H1 (cell line): ENCODE data around the gene SLC25A36. TPM values are rescaled to one million over a fixed set of nuclear protein-coding genes. Genes with fewer than 3 reads are reported as not detected.

ENCODE experiments used
- ATF2 ChIP-seq: IDR thresholded peaks from 2 replicates; pipeline ENCODE4 v1.6.1; 2012; ENCODE audit warnings: low read length, inconsistent platforms
- CHD7 ChIP-seq: fragments of 300-600 bp; sonication (generic); IDR thresholded peaks from 2 replicates; pipeline ENCODE4 v1.7.1; 2012; ENCODE audit warnings: low read length, moderate library complexity, mild to moderate bottlenecking, inconsistent platforms; ENCODE audit not compliant: insufficient replicate concordance
- JUND ChIP-seq: IDR thresholded peaks from 2 replicates; pipeline ENCODE4 v1.6.1; 2011; ENCODE audit warnings: mild to moderate bottlenecking, improper control_type of control experiment, low read length
- POLR2AphosphoS5 ChIP-seq: IDR thresholded peaks from 2 replicates; pipeline ENCODE4 v1.6.1; 2011; ENCODE audit warnings: low read depth, low read length
- RNF2 ChIP-seq: fragments of 200-900, 300-1000 bp; sonication (generic); IDR thresholded peaks from 2 replicates; pipeline ENCODE4 v1.7.1; 2016; ENCODE audit warnings: borderline replicate concordance, low read depth, mild to moderate bottlenecking, antibody characterized with exemption, low read length; ENCODE audit not compliant: poor library complexity, severe bottlenecking; ENCODE audit errors: missing control alignments
- SIX5 ChIP-seq: IDR thresholded peaks from 2 replicates; pipeline ENCODE4 v1.6.1; 2011; ENCODE audit warnings: mild to moderate bottlenecking, low read depth, low read length
- TAF7 ChIP-seq: optimal IDR thresholded peaks from 2 replicates; pipeline ENCODE3; 2011; ENCODE audit warnings: low read depth, mild to moderate bottlenecking, inconsistent platforms, low read length, moderate library complexity, borderline replicate concordance
- TBP ChIP-seq: IDR thresholded peaks from 2 replicates; pipeline ENCODE4 v1.6.1; 2011; ENCODE audit warnings: low read depth, low read length, improper control_type of control experiment
- polyA plus RNA-seq, 7 experiments: library from polyadenylated mRNA; depleted of rRNA in 3 of 7; stranded (reverse) in 5 of 7; unstranded in 2 of 7; fragments of >200 nt in 5 of 7; fragments of 200-250 nt in 2 of 7; gene quantifications; 1 replicate in 5 of 7; 2 replicates in 1 of 7; 4 replicates in 1 of 7; pipeline versions ENCODE4 v1.2.1 to v1.2.3, GENCODE V29; 2011 to 2013; ENCODE audit warnings: missing spikeins in 2 of 7, mixed read lengths in 2 of 7
- total RNA-seq: library from RNA; stranded (reverse); fragmentation: NEBNext Ultra II Directional; extraction: Animal tissue kit (Norgen Biotek cat#: 25700); gene quantifications from 2 replicates; pipeline ENCODE4 v1.2.1, GENCODE V29; 2021

SLC25A36 gene
- total and polyA plus RNA-seq, 2 of the 8 experiments (the other 6 are each of a cell fraction or from before 2014, with no cell fraction given): 42.9 to 71.8 TPM

GRCh38 chr3:140941434-140942220 is at the start of gene SLC25A36 (continued):
- TF ChIP-seq JUND (peak; percentile 75; the same call in 1 of the 2 replicates), TAF7 (peak; percentile 80), CHD7 (no peak), ATF2 (peak; percentile 73; the same call in 1 of the 2 replicates), RNF2 (no peak), TBP (peak; percentile 94), POLR2AphosphoS5 (peak; percentile 95), SIX5 (no peak)
